Small intestine (tissue), 7 donors: Measurements from ENCODE around the gene POFUT1. TPM values are rescaled to one million over a fixed set of nuclear protein-coding genes. Genes with fewer than 3 reads are reported as not detected.
"Not testable (repeated sequence)": the region's sequence is repeated elsewhere in the genome, so short reads cannot be mapped to it uniquely, and the experiment has no call there.

Experiments used
- DNase-seq, 2 donors: peaks; one replicate each; pipeline versions ENCODE4 v3.0.0 to v3.0.0-alpha.2; 2013
- FAIRE-seq: peaks from 2 replicates; lab custom pipeline; 2012; peaks lifted over from hg19 to GRCh38; lab: Jason Lieb, UNC
- H3K27ac ChIP-seq, 3 donors: one replicate each; pipeline ENCODE4 v1.5.1; 2013; ENCODE audit warnings: low read length in 2 of 3, mild to moderate bottlenecking in 2 of 3, control low read depth in 1 of 3, inconsistent platforms in 1 of 3, low read depth in 1 of 3, moderate library complexity in 1 of 3
- H3K27me3 ChIP-seq, 3 donors: one replicate each; pipeline ENCODE4 v1.6.1; 2013; ENCODE audit warnings: low read length in 3 of 3, inconsistent platforms in 1 of 3; ENCODE audit not compliant: control insufficient read depth in 3 of 3, insufficient read depth in 3 of 3
- H3K36me3 ChIP-seq, 3 donors: one replicate each; pipeline ENCODE4 v1.6.1; 2013; ENCODE audit warnings: low read length in 3 of 3, inconsistent platforms in 1 of 3, low read depth in 1 of 3, mild to moderate bottlenecking in 1 of 3, moderate library complexity in 1 of 3; ENCODE audit not compliant: control insufficient read depth in 3 of 3, insufficient read depth in 2 of 3
- H3K4me1 ChIP-seq, 3 donors: one replicate each; pipeline ENCODE4 v1.6.1; 2013; ENCODE audit warnings: low read length in 2 of 3, inconsistent platforms in 1 of 3, low read depth in 1 of 3, mild to moderate bottlenecking in 1 of 3, moderate library complexity in 1 of 3; ENCODE audit not compliant: control insufficient read depth in 3 of 3, insufficient read depth in 2 of 3
- H3K4me3 ChIP-seq, 3 donors: one replicate each; pipeline ENCODE4 v1.5.1; 2013; ENCODE audit warnings: low read length in 3 of 3, control low read depth in 1 of 3, inconsistent platforms in 1 of 3, low read depth in 1 of 3, mild to moderate bottlenecking in 1 of 3, moderate library complexity in 1 of 3
- H3K9me3 ChIP-seq, 2 donors: one replicate each; pipeline ENCODE4 v1.6.1; 2013; ENCODE audit warnings: low read depth in 1 of 2, low read length in 1 of 2; ENCODE audit not compliant: control insufficient read depth in 2 of 2, insufficient read depth in 1 of 2
- WGBS, 3 donors: extraction: QIAGEN DNeasy Blood & Tissue Kit; methylation state at CpG; one replicate each; pipeline ENCODE4 v1.1.7; 2013; 5-methylcytosine and 5-hydroxymethylcytosine counted together
- polyA plus RNA-seq, 4 donors: library from polyadenylated mRNA; stranded (reverse) in 3 of 4; unstranded in 1 of 4; fragments of 200-250 nt in 3 of 4; fragments of 120-200 nt in 1 of 4; gene quantifications; one replicate each; pipeline versions ENCODE4 v1.2.1 to v1.2.3, GENCODE V29; 2013
- donor health status: healthy with polysubstance abuse.
- donor health status: control.
- donor health status: control.
- donor health status: Bipolar disorder and iron deficiency.
- donor health status: healthy.

POFUT1 gene
- polyA plus RNA-seq, 4 donors = 11.1 to 147 (median 21.0) TPM

DNA sequence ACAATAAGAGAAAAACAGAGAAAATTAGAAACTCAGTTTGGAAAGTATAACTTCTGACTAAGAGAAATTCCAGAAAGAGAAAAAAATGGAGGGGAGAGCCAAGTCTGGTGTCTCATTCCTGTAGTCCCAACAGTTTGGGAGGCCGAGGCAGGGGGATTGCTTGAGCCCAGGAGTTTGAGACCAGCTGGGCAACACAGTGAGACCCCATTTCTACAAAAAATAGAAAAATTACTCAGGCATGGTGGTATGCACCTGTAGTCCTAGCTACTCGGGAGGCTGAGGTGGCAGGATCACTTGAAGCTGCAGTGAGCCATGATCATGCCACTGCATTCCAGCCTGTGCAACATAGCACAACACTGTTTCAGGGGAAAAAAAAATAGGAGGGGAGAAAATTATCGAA, 66.7 kb downstream of the POFUT1 start:
- 89 to 98% (median 93%) methylated on average over 3 of the region's 3 CpGs for WGBS, 3 donors
- Histone ChIP-seq H3K27ac (no peak overlapping the region), H3K4me1 (peaks cover 0 to 12% (median 5%) of the 10 kb centered on the region in 3 donors), H3K9me3 (no peaks in the 10 kb centered on the region), H3K36me3 (no peaks in the 10 kb centered on the region), H3K4me3 (no peak overlapping the region), H3K27me3 (no peaks in the 10 kb centered on the region)
- no peak for FAIRE-seq
- DNase-seq = no peak

DNA sequence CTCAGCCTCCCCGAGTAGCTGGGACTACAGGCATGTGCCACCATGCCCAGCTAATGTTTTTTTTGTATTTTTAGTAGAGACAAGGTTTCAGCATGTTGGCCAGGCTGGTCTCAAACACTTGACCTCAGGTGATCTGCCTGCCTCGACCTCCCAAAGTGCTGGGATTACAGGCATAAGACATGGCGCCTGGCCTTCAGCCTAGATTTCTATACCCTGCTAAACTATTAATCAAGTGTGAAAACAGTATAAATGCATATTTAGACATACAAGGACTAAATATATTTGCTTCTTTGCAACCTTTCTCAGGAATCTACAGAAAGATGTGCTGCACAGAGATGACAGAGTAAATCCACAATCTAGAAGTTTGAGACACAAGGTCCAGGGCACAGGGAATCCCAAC, 67.5 kb downstream of the POFUT1 start:
- not testable (repeated sequence) for H3K36me3 ChIP-seq, H3K27ac ChIP-seq, FAIRE-seq, DNase-seq, H3K9me3 ChIP-seq, H3K27me3 ChIP-seq, H3K4me3 ChIP-seq
- WGBS, 3 donors = 83 to 91% (median 88%) methylated on average over 3 of the region's 3 CpGs
- peaks cover 0 to 12% (median 8%) of the 10 kb centered on the region in 3 donors for H3K4me1 ChIP-seq

DNA sequence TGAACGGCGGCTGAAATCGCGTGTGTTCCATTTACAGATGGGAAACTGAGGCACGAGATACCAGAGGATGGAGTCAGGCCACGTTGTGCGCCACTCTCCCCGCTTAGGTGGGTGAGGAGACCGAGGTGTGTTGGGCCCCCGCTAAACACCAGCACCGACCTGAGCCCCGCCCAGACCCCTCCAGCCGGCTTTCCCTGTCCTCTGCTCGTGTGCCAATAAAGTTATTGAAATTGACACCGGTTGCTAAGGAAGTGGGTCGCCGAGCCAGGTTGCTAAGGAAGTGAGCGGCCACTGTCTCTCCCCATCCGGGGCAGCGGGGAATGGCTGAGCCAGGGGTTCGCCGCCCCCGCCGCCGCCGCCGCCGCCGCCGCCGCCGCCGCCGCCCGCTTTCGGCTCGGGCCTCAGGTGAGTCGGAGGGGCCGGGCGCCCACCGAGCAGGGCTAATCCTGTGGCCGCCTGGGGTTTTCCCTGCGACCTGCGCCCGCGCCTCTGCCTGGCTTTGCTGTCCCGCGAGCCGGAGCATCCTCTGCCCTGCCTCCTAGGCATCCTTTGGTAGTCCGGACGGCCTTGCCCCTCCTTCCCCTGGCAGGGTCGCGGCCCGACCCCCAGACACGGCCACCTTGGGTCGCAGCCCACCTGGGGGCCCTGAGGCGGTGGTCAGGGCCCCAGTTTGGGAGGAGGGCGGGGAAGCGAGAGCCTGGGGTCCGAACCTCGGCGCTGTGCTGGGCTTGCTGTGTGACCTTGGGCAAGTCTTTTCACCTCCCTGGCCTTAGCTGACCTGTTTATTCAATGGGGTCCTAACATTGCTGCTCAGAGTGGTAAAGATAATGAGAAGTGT, 69.9 kb downstream of the POFUT1 start, which contains the start of gene KIF3B:
KIF3B (plus strand) TSS at position 291 of the 838 bp plus-strand sequence. CDS start 32,127 bp downstream, outside the sequence.
- Histone ChIP-seq H3K36me3 (peaks cover 0 to 9% (median 0%) of the 10 kb centered on the region in 3 donors), H3K4me1 (peaks cover 0 to 22% (median 8%) of the 10 kb centered on the region in 3 donors), H3K27ac (peak within 1 kb of the TSS; percentile 60 to 89 (median 81)), H3K9me3 (no peaks in the 10 kb centered on the region), H3K27me3 (no peaks in the 10 kb centered on the region), H3K4me3 (peak within 1 kb of the TSS; percentile 81 to 99 (median 82))
- FAIRE-seq = no peak
- DNase-seq = peak; percentile 85 to 91
- WGBS, 3 donors = 1 to 4% (median 1%) methylated on average over 31 to 62 of the region's 62 CpGs

DNA sequence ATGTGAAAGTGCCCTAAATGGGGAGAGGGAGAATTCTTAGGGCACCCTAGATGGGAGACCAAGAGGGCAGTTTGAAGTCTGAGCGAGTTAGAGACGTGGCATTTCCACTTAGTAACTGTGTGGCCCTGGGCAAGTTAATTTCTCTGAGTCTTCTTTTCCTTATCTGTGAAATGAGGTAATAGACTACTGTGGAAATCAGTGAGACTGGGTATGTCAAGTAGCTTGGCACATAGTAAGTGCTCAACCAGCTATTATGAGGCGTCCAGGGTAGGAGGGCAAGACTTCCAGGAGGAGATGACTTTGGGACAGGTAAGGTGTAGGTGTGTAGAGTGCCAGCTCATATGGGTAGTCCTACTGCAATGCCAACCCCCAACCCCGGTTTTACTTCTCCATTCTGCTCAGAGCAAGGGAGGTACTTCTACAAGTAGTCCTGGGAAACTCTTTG, 70.5 kb downstream of the POFUT1 start:
- peak; percentile 51 to 56 for DNase-seq
- Histone ChIP-seq H3K27me3 (no peaks in the 10 kb centered on the region), H3K4me1 (peaks cover 0 to 23% (median 8%) of the 10 kb centered on the region in 3 donors), H3K9me3 (no peaks in the 10 kb centered on the region), H3K36me3 (peaks cover 0 to 13% (median 0%) of the 10 kb centered on the region in 3 donors), H3K27ac (peak overlapping the region; percentile 60 to 89 (median 81)), H3K4me3 (peak overlapping the region in 2 of 3 donors; percentile 82 to 99)
- no peak for FAIRE-seq
- WGBS, 3 donors = 17 to 43% (median 24%) methylated on average over 4 of the region's 4 CpGs

DNA sequence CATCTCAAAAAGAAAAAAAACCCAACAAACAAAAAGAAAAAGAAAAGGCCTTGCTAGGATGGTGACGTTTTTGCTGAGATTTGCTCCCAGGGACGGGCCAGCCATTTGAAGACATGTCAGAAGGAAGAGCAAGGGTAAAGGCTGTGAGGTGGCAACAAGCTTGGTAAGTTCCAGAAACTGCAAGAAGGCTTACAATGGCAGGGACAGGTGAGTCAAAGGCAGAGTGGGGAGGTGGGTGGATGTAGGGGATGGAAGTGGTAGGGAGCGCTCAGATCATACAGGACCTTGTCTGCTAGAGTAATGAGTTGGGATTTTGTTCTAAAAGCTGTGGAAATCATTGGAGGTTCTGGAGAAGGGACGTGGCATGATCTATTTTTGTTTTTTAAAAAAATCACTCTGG, 74.0 kb downstream of the POFUT1 start:
- WGBS, 3 donors = 84 to 89% (median 85%) methylated on average over 4 of the region's 4 CpGs
- Histone ChIP-seq H3K27me3 (no peaks in the 10 kb centered on the region), H3K4me1 (peaks cover 3 to 50% (median 13%) of the 10 kb centered on the region in 3 donors), H3K36me3 (peaks cover 0 to 23% (median 0%) of the 10 kb centered on the region in 3 donors), H3K4me3 (no peak overlapping the region), H3K9me3 (no peaks in the 10 kb centered on the region), H3K27ac (no peak overlapping the region)
- no peak for DNase-seq
- no peak for FAIRE-seq

GRCh38 chr20:32282461-32282860, 74.8 kb downstream of the POFUT1 start:
- Histone ChIP-seq H3K36me3 (peaks cover 0 to 28% (median 0%) of the 10 kb centered on the region in 3 donors), H3K27ac (peak overlapping the region in 1 of 3 donors; percentile 47), H3K4me3 (no peak overlapping the region), H3K27me3 (no peaks in the 10 kb centered on the region), H3K9me3 (no peaks in the 10 kb centered on the region), H3K4me1 (peaks cover 3 to 49% (median 11%) of the 10 kb centered on the region in 3 donors)
- WGBS, 3 donors = 15 to 50% (median 22%) methylated on average over 4 of the region's 4 CpGs
- FAIRE-seq = no peak
- DNase-seq = no peak

GRCh38 chr20:32285082-32285620, 77.5 kb downstream of the POFUT1 start:
- Histone ChIP-seq H3K27ac (peak overlapping the region; percentile 56 to 85 (median 73)), H3K9me3 (no peaks in the 10 kb centered on the region), H3K36me3 (peaks cover 0 to 34% (median 0%) of the 10 kb centered on the region in 3 donors), H3K4me1 (peaks cover 5 to 57% (median 5%) of the 10 kb centered on the region in 3 donors), H3K27me3 (no peaks in the 10 kb centered on the region), H3K4me3 (no peak overlapping the region)
- FAIRE-seq = no peak
- no peak for DNase-seq
- 23 to 55% (median 32%) methylated on average over 3 of the region's 3 CpGs for WGBS, 3 donors

- WGBS, 3 donors = 12 to 31% (median 17%) methylated on average over 4 of the region's 4 CpGs
- Histone ChIP-seq H3K9me3 (no peaks in the 10 kb centered on the region), H3K4me3 (no peak overlapping the region), H3K4me1 (peaks cover 5 to 60% (median 7%) of the 10 kb centered on the region in 3 donors), H3K27me3 (no peaks in the 10 kb centered on the region), H3K36me3 (peaks cover 0 to 34% (median 0%) of the 10 kb centered on the region in 3 donors), H3K27ac (peak overlapping the region; percentile 56 to 85 (median 73))
- no peak for FAIRE-seq
- DNase-seq = peak; percentile 70 to 89
These were observed 78.1 kb downstream of the POFUT1 start for GRCh38 chr20:32285621-32286371.
